Esophagus (tissue), 2 donors: ENCODE measurements around the gene TIAM2. TPM values are rescaled to one million over a fixed set of nuclear protein-coding genes. Genes with fewer than 3 reads are reported as not detected.

ENCODE experiments used
- H3K27ac ChIP-seq, 2 donors: one replicate each; pipeline ENCODE4 v1.5.1; 2013; ENCODE audit warnings: low read depth in 2 of 2, mild to moderate bottlenecking in 2 of 2, inconsistent platforms in 1 of 2, low read length in 1 of 2, moderate library complexity in 1 of 2
- H3K27me3 ChIP-seq, 2 donors: one replicate each; pipeline ENCODE4 v1.6.1; 2013; ENCODE audit warnings: low read length in 2 of 2, control low read depth in 1 of 2, mild to moderate bottlenecking in 1 of 2; ENCODE audit not compliant: insufficient read depth in 2 of 2, control insufficient read depth in 1 of 2
- H3K36me3 ChIP-seq, 2 donors: one replicate each; pipeline ENCODE4 v1.6.1; 2013; ENCODE audit warnings: low read length in 1 of 2; ENCODE audit not compliant: control insufficient read depth in 2 of 2, insufficient read depth in 2 of 2
- H3K4me1 ChIP-seq, 2 donors: one replicate each; pipeline ENCODE4 v1.6.1; 2013; ENCODE audit warnings: low read length in 1 of 2; ENCODE audit not compliant: control insufficient read depth in 2 of 2, insufficient read depth in 2 of 2
- H3K4me3 ChIP-seq, 2 donors: one replicate each; pipeline ENCODE4 v1.5.1; 2013; ENCODE audit warnings: low read length in 2 of 2, mild to moderate bottlenecking in 2 of 2, low read depth in 1 of 2, moderate library complexity in 1 of 2
- H3K9me3 ChIP-seq, 2 donors: one replicate each; pipeline ENCODE4 v1.6.1; 2013; ENCODE audit warnings: mild to moderate bottlenecking in 2 of 2, low read depth in 1 of 2, low read length in 1 of 2, moderate library complexity in 1 of 2; ENCODE audit not compliant: control insufficient read depth in 2 of 2, insufficient read depth in 1 of 2
- WGBS, 2 donors: extraction: QIAGEN DNeasy Blood & Tissue Kit; methylation state at CpG; one replicate each; pipeline ENCODE4 v1.1.7; 2013; 5-methylcytosine and 5-hydroxymethylcytosine counted together
- polyA plus RNA-seq, 2 donors: library from polyadenylated mRNA; stranded (reverse); fragments of 200-250 nt; gene quantifications; one replicate each; pipeline ENCODE4 v1.2.3, GENCODE V29; 2013
- donor health status: healthy with polysubstance abuse.
- donor health status: Bipolar disorder and iron deficiency.

Gene TIAM2
- polyA plus RNA-seq, 2 donors = 2.3 to 3.1 TPM

- Histone ChIP-seq H3K27ac (no peak overlapping the region), H3K9me3 (no peaks in the 10 kb centered on the region), H3K4me1 (no peaks in the 10 kb centered on the region), H3K4me3 (no peak overlapping the region), H3K36me3 (no peaks in the 10 kb centered on the region), H3K27me3 (no peaks in the 10 kb centered on the region)
- 70 to 83% methylated on average over 4 of the region's 4 CpGs for WGBS, 2 donors
Measured at GRCh38 chr6:155001934-155002333, 6.8 kb downstream of the TIAM2 start.

- Histone ChIP-seq H3K9me3 (no peaks in the 10 kb centered on the region), H3K4me1 (no peaks in the 10 kb centered on the region), H3K27me3 (no peaks in the 10 kb centered on the region), H3K4me3 (no peak overlapping the region), H3K27ac (no peak overlapping the region), H3K36me3 (no peaks in the 10 kb centered on the region)
- WGBS, 2 donors = 68 to 78% methylated on average over 7 of the region's 7 CpGs
Measured at GRCh38 chr6:155003476-155003875, 8.4 kb downstream of the TIAM2 start.

- WGBS, 2 donors = 29 to 38% methylated on average over 3 of the region's 3 CpGs
- no peaks in the 10 kb centered on the region for H3K9me3 ChIP-seq
- no peaks in the 10 kb centered on the region for H3K36me3 ChIP-seq
- H3K4me1 ChIP-seq = no peaks in the 10 kb centered on the region
- no peak overlapping the region for H3K27ac ChIP-seq
- no peak overlapping the region for H3K4me3 ChIP-seq
- H3K27me3 ChIP-seq = no peaks in the 10 kb centered on the region
Measured at GRCh38 chr6:155004017-155004416, 8.9 kb downstream of the TIAM2 start.

GRCh38 chr6:155004576-155005372, 9.7 kb downstream of the TIAM2 start:
- Histone ChIP-seq H3K36me3 (no peaks in the 10 kb centered on the region), H3K9me3 (no peaks in the 10 kb centered on the region), H3K4me1 (no peaks in the 10 kb centered on the region), H3K4me3 (no peak overlapping the region), H3K27ac (no peak overlapping the region), H3K27me3 (no peaks in the 10 kb centered on the region)
- WGBS, 2 donors = 93 to 94% methylated on average over 10 of the region's 10 CpGs

- Histone ChIP-seq H3K27ac (no peak overlapping the region), H3K36me3 (no peaks in the 10 kb centered on the region)
- WGBS, 2 donors = 90 to 92% methylated on average over 3 of the region's 3 CpGs
Measured at GRCh38 chr6:155008625-155009024, 13.5 kb downstream of the TIAM2 start.

GRCh38 chr6:155010940-155011339, 15.8 kb downstream of the TIAM2 start:
- no peaks in the 10 kb centered on the region for H3K9me3 ChIP-seq
- no peak overlapping the region for H3K4me3 ChIP-seq
- no peaks in the 10 kb centered on the region for H3K4me1 ChIP-seq
- H3K27ac ChIP-seq = no peak overlapping the region
- H3K36me3 ChIP-seq = no peaks in the 10 kb centered on the region
- no peaks in the 10 kb centered on the region for H3K27me3 ChIP-seq
- 86 to 87% methylated on average over 6 of the region's 6 CpGs for WGBS, 2 donors

More at GRCh38 chr6:155008625-155009024, 13.5 kb downstream of the TIAM2 start:
- Histone ChIP-seq H3K4me1 (no peaks in the 10 kb centered on the region), H3K27me3 (no peaks in the 10 kb centered on the region), H3K9me3 (no peaks in the 10 kb centered on the region), H3K4me3 (no peak overlapping the region)

GRCh38 chr6:155011809-155012291, 16.7 kb downstream of the TIAM2 start:
- Histone ChIP-seq H3K4me1 (no peaks in the 10 kb centered on the region), H3K36me3 (no peaks in the 10 kb centered on the region), H3K4me3 (no peak overlapping the region), H3K27ac (no peak overlapping the region), H3K27me3 (no peaks in the 10 kb centered on the region), H3K9me3 (no peaks in the 10 kb centered on the region)
- 68 to 81% methylated on average over 5 of the region's 5 CpGs for WGBS, 2 donors

GRCh38 chr6:155013457-155013876, 18.4 kb downstream of the TIAM2 start:
- Histone ChIP-seq H3K9me3 (no peaks in the 10 kb centered on the region), H3K36me3 (no peaks in the 10 kb centered on the region), H3K4me1 (no peaks in the 10 kb centered on the region), H3K27ac (no peak overlapping the region), H3K27me3 (no peaks in the 10 kb centered on the region), H3K4me3 (no peak overlapping the region)
- WGBS, 2 donors = 57 to 62% methylated on average over 4 of the region's 4 CpGs

GRCh38 chr6:155014137-155014536, 19.0 kb downstream of the TIAM2 start:
- Histone ChIP-seq H3K4me3 (no peak overlapping the region), H3K9me3 (no peaks in the 10 kb centered on the region), H3K4me1 (no peaks in the 10 kb centered on the region), H3K27ac (no peak overlapping the region), H3K36me3 (no peaks in the 10 kb centered on the region), H3K27me3 (no peaks in the 10 kb centered on the region)
- WGBS, 2 donors = 75 to 93% methylated on average over 1 of the region's 1 CpG
